RWPE2 (cell line): ENCODE data around the gene RNF183.
"Not testable (repeated sequence)": the region's sequence is repeated elsewhere in the genome, so short reads cannot be mapped to it uniquely, and the experiment has no call there.

Experiments used
- ATAC-seq: fragments of 200-7000 bp; cut with Tn5 transposase; 3 replicates; pipeline ENCODE4 v1.9.1; 2021; ENCODE audit warnings: low read depth
- DNase-seq: peaks from one replicate; pipeline ENCODE4 v3.0.0-alpha.2; 2020; ENCODE audit warnings: low spot score
- H3K27ac ChIP-seq: fragments of 450-650 bp; 2 replicates; pipeline ENCODE4 v1.5.1; 2017; ENCODE audit warnings: mild to moderate bottlenecking; ENCODE audit not compliant: poor library complexity, severe bottlenecking
- H3K27me3 ChIP-seq: fragments of 250-450 bp; sonication (Bioruptor Pico); 2 replicates; pipeline ENCODE4 v1.5.1; 2021; ENCODE audit warnings: mild to moderate bottlenecking, moderate library complexity; ENCODE audit not compliant: insufficient read depth, poor library complexity, severe bottlenecking
- H3K36me3 ChIP-seq: fragments of 250-450 bp; sonication (Bioruptor Pico); 2 replicates; pipeline ENCODE4 v1.5.1; 2020; ENCODE audit warnings: low read depth, mild to moderate bottlenecking, moderate library complexity
- H3K4me1 ChIP-seq: fragments of 250-450 bp; sonication (Bioruptor Pico); 2 replicates; pipeline ENCODE4 v1.5.1; 2021; ENCODE audit warnings: mild to moderate bottlenecking, moderate library complexity; ENCODE audit not compliant: insufficient read depth, poor library complexity, severe bottlenecking
- H3K4me3 ChIP-seq: fragments of 250-450 bp; sonication (Bioruptor Pico); 2 replicates; pipeline ENCODE4 v1.5.1; 2021; ENCODE audit warnings: mild to moderate bottlenecking, moderate library complexity; ENCODE audit not compliant: severe bottlenecking
- H3K9me3 ChIP-seq: fragments of 250-450 bp; sonication (Bioruptor Pico); 2 replicates; pipeline ENCODE4 v1.5.1; 2021; ENCODE audit warnings: mild to moderate bottlenecking, moderate library complexity; ENCODE audit not compliant: severe bottlenecking
- CTCF ChIP-seq: fragments of 450-650 bp; IDR thresholded peaks from one replicate; pipeline ENCODE4 v1.5.1; 2017; ENCODE audit warnings: mild to moderate bottlenecking, moderate library complexity; ENCODE audit not compliant: poor library complexity, severe bottlenecking

The RNF183 gene

DNA sequence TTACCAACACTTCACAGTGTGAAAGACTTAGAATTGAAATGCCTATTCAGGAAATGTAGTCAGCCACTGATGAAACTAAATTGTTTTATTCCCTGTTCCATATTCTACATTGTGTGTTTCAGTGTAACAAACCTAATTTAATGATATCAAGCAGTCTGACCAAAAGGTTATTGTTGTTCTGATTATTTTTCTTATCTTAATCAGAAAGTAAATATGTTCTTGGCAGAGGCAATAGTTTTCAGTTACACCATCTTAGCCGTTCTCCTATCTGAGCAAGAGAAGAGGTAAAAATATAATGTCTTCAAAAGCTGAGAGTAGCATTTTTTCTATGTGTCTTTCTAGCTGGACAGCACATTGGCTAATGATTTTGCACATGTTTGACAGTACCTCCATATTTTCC lies 44.9 kb downstream of the RNF183 start:
- Histone ChIP-seq H3K27me3 (no peaks in the 10 kb centered on the region), H3K36me3 (peaks cover 35% of the 10 kb centered on the region), H3K27ac (no peak overlapping the region), H3K9me3 (no peaks in the 10 kb centered on the region), H3K4me3 (no peak overlapping the region), H3K4me1 (no peaks in the 10 kb centered on the region)
- DNase-seq = no peak
- TF ChIP-seq CTCF = no peak
- ATAC-seq = no peak

DNA sequence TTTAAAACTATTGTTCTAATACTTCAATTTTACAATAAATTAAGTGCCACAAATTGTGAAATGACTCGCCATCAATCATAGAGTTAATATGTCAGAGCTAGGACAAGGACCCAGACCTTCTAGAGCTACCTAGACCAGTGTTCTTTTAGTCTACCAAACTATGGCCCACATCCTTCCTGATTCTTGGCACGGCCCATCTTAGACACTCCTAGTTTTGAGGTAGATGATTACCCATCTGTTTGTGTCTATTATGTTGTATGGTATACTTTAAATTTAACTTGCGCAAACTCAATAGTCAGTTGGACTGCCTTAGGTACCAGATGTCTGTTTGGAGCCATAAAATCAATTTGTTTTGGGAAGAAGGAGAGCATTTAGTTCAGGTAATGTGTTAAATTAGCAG lies 45.3 kb downstream of the RNF183 start:
- no peak overlapping the region for H3K27ac ChIP-seq
- H3K4me1 ChIP-seq = no peaks in the 10 kb centered on the region
- H3K27me3 ChIP-seq = no peaks in the 10 kb centered on the region
- peaks cover 35% of the 10 kb centered on the region for H3K36me3 ChIP-seq
- TF ChIP-seq CTCF = no peak
- no peak for ATAC-seq
- H3K9me3 ChIP-seq = no peaks in the 10 kb centered on the region
- H3K4me3 ChIP-seq = no peak overlapping the region
- DNase-seq = no peak

DNA sequence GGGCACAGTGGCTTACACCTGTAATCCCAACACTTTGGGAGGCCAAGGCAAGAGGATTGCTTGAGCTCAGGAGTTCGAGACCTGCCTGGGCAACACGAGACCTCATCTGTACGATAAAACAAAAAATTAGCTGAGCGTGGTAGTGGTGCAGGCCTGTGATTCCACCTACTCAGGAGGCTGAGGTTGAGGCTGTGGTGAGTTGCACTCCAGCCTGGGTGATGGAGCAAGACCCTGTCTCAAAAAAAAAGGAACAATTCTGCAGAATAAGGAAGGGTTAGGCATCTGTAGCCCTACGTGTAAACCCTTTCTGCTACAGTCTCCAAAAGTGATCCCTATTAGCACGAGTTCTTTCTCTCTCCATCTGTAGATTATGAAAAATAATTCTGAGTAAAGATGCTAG lies 47.7 kb downstream of the RNF183 start:
- no peak for DNase-seq
- Histone ChIP-seq H3K4me1 (no peaks in the 10 kb centered on the region), H3K36me3 (peaks cover 26% of the 10 kb centered on the region), H3K27ac (no peak overlapping the region), H3K4me3 (no peak overlapping the region), H3K27me3 (no peaks in the 10 kb centered on the region), H3K9me3 (no peaks in the 10 kb centered on the region)
- TF ChIP-seq CTCF = no peak
- no peak for ATAC-seq

DNA sequence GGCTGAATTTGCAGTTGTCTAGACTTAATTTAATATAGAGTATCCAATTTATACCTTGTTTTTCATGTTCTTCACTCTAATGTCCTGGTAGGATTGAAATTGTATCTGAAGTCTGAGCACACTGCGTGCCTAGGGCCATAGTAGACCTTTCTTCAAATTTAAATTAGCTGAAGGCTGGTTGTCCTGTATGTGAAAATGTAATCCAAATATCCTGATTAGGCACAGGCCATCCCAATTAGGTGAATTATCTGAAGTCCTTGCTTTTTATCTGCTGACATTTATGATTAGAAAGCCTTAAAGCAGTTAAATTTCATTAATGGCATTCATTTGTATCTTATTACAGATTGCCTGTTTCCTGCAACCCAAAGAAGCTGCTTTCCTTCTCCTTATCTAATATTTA lies 48.2 kb downstream of the RNF183 start:
- Histone ChIP-seq H3K9me3 (no peaks in the 10 kb centered on the region), H3K36me3 (peaks cover 23% of the 10 kb centered on the region), H3K27ac (no peak overlapping the region), H3K4me1 (no peaks in the 10 kb centered on the region), H3K27me3 (no peaks in the 10 kb centered on the region), H3K4me3 (no peak overlapping the region)
- DNase-seq = no peak
- ATAC-seq = no peak
- no peak for TF ChIP-seq CTCF

GRCh38 chr9:113250807-113251206 lies 52.4 kb downstream of the RNF183 start:
- H3K9me3 ChIP-seq = no peaks in the 10 kb centered on the region
- TF ChIP-seq CTCF = no peak
- no peak overlapping the region for H3K27ac ChIP-seq
- H3K4me3 ChIP-seq = no peak overlapping the region
- no peaks in the 10 kb centered on the region for H3K27me3 ChIP-seq
- no peaks in the 10 kb centered on the region for H3K4me1 ChIP-seq
- DNase-seq (no peak), ATAC-seq (no peak)
- H3K36me3 ChIP-seq = no peaks in the 10 kb centered on the region; the same call in none of the 2 replicates

GRCh38 chr9:113249661-113250060 lies 53.5 kb downstream of the RNF183 start:
- not testable (repeated sequence) for ATAC-seq, DNase-seq

More at GRCh38 chr9:113249661-113250060, 53.5 kb downstream of the RNF183 start:
- H3K4me1 ChIP-seq, H3K9me3 ChIP-seq, H3K36me3 ChIP-seq, H3K27me3 ChIP-seq, H3K4me3 ChIP-seq, H3K27ac ChIP-seq: not testable (repeated sequence)
